WERI-Rb-1 (cell line): Measurements from ENCODE around the gene RUSF1.
A peak's percentile ranks its signal among the peaks of the same experiment; 100 is the strongest.
"Not testable (repeated sequence)": the region's sequence is repeated elsewhere in the genome, so short reads cannot be mapped to it uniquely, and the experiment has no call there.

Experiments used
- DNase-seq: peaks from one replicate; pipeline ENCODE4 v3.0.0-alpha.2; 2020
- H3K27ac ChIP-seq: fragments of 250-450 bp; sonication (Bioruptor Pico); 2 replicates; pipeline ENCODE4 v1.5.1; 2020; ENCODE audit warnings: mild to moderate bottlenecking, moderate library complexity
- H3K27me3 ChIP-seq: fragments of 250-450 bp; sonication (Bioruptor Pico); 2 replicates; pipeline ENCODE4 v1.5.1; 2021; ENCODE audit warnings: mild to moderate bottlenecking, low read depth, moderate library complexity; ENCODE audit not compliant: insufficient read depth, severe bottlenecking
- H3K36me3 ChIP-seq: fragments of 250-450 bp; sonication (Bioruptor Pico); 2 replicates; pipeline ENCODE4 v1.5.1; 2020; ENCODE audit warnings: mild to moderate bottlenecking, moderate library complexity
- H3K4me3 ChIP-seq: 2 replicates; pipeline ENCODE4 v1.5.1; 2011; ENCODE audit warnings: low read depth, mild to moderate bottlenecking, control low read depth, low read length
- H3K9me3 ChIP-seq: fragments of 250-450 bp; sonication (Bioruptor Pico); 2 replicates; pipeline ENCODE4 v1.5.1; 2021; ENCODE audit warnings: mild to moderate bottlenecking, moderate library complexity; ENCODE audit not compliant: severe bottlenecking
- CTCF ChIP-seq: IDR thresholded peaks from 2 replicates; pipeline ENCODE4 v1.5.1; 2011; ENCODE audit warnings: low read depth, mild to moderate bottlenecking, control low read depth, inconsistent platforms, low read length

Gene RUSF1

GRCh38 chr16:31508706-31509195, 560 bp upstream of the RUSF1 start:
- H3K27ac ChIP-seq = peak overlapping the region; percentile 85
- DNase-seq = no peak
- peaks cover 8% of the 10 kb centered on the region for H3K9me3 ChIP-seq
- no peak for TF ChIP-seq CTCF
- H3K4me3 ChIP-seq = peak overlapping the region; percentile 76
- no peaks in the 10 kb centered on the region for H3K36me3 ChIP-seq
- H3K27me3 ChIP-seq = peaks cover 23% of the 10 kb centered on the region

- Histone ChIP-seq H3K4me3 (peak overlapping the region; percentile 76), H3K27ac (peak overlapping the region; percentile 85), H3K27me3 (peaks cover 12% of the 10 kb centered on the region), H3K36me3 (no peaks in the 10 kb centered on the region), H3K9me3 (peaks cover 5% of the 10 kb centered on the region)
- DNase-seq = no peak
- no peak for TF ChIP-seq CTCF
Observed at GRCh38 chr16:31507617-31507928, 618 bp downstream of the RUSF1 start.

GRCh38 chr16:31505483-31505882, 2.7 kb downstream of the RUSF1 start:
- H3K36me3 ChIP-seq = no peaks in the 10 kb centered on the region
- H3K27me3 ChIP-seq = no peaks in the 10 kb centered on the region
- no peak overlapping the region for H3K27ac ChIP-seq
- no peak overlapping the region for H3K4me3 ChIP-seq
- no peaks in the 10 kb centered on the region for H3K9me3 ChIP-seq
- DNase-seq = no peak
- TF ChIP-seq CTCF = no peak

GRCh38 chr16:31504159-31504558, 4.0 kb downstream of the RUSF1 start:
- Histone ChIP-seq H3K36me3 (no peaks in the 10 kb centered on the region), H3K27me3 (no peaks in the 10 kb centered on the region), H3K4me3 (no peak overlapping the region), H3K9me3 (no peaks in the 10 kb centered on the region), H3K27ac (no peak overlapping the region)
- TF ChIP-seq CTCF = no peak
- no peak for DNase-seq

- H3K36me3 ChIP-seq, H3K27me3 ChIP-seq, DNase-seq, H3K4me3 ChIP-seq, H3K27ac ChIP-seq, H3K9me3 ChIP-seq: not testable (repeated sequence)
Observed at GRCh38 chr16:31503555-31503954, 4.6 kb downstream of the RUSF1 start.

GRCh38 chr16:31502981-31503380, 5.2 kb downstream of the RUSF1 start:
- DNase-seq = no peak
- no peak overlapping the region for H3K27ac ChIP-seq
- H3K27me3 ChIP-seq = no peaks in the 10 kb centered on the region
- no peaks in the 10 kb centered on the region for H3K9me3 ChIP-seq
- peaks cover 8% of the 10 kb centered on the region; the same call in 1 of the 2 replicates for H3K36me3 ChIP-seq
- TF ChIP-seq CTCF = no peak
- no peak overlapping the region for H3K4me3 ChIP-seq
